Right lobe of liver (tissue), 6 donors: Measurements from ENCODE around the gene TSPAN33. TPM values are rescaled to one million over a fixed set of nuclear protein-coding genes. Genes with fewer than 3 reads are reported as not detected.

Experiments used
- ATAC-seq, 4 donors: fragments of 200-7000 bp; cut with Tn5 transposase; one replicate each; pipeline ENCODE4 v1.9.1; 2020; ENCODE audit warnings: mild to moderate bottlenecking in 4 of 4, moderate library complexity in 4 of 4
- DNase-seq, 3 donors: peaks; one replicate each; pipeline ENCODE4 v3.0.0-alpha.2; 2020
- H3K27ac ChIP-seq, 3 donors: fragments of 200-600 bp; one replicate each; pipeline ENCODE4 v1.8.0; 2022
- H3K27me3 ChIP-seq, 2 donors: fragments of 200-600 bp; one replicate each; pipeline ENCODE4 v1.8.0; 2022
- H3K36me3 ChIP-seq, 4 donors: fragments of 200-600 bp; sonication (generic) in 1 of 4; one replicate each; pipeline versions ENCODE4 v1.5.1 to v1.8.0; 2017 to 2022; ENCODE audit warnings: control low read depth in 1 of 4
- H3K4me1 ChIP-seq, 4 donors: fragments of 200-600 bp; sonication (generic) in 1 of 4; one replicate each; pipeline versions ENCODE4 v1.5.1 to v1.8.0; 2017 to 2022; ENCODE audit warnings: control low read depth in 1 of 4
- H3K4me3 ChIP-seq, 3 donors: fragments of 200-600 bp; one replicate each; pipeline ENCODE4 v1.8.0; 2022
- H3K9me3 ChIP-seq, 4 donors: fragments of 200-600 bp; sonication (generic) in 1 of 4; one replicate each; pipeline versions ENCODE4 v1.5.1 to v1.8.0; 2017 to 2022; ENCODE audit warnings: control low read depth in 1 of 4
- POLR2A ChIP-seq: fragments of 450-650 bp; IDR thresholded peaks from one replicate; pipeline ENCODE4 v1.6.1; 2017; ENCODE audit warnings: antibody characterized with exemption, mild to moderate bottlenecking
- WGBS: methylation state at CpG from one replicate; pipeline ENCODE4 v1.1.6; 2018; ENCODE audit warnings: low coverage, low lambda C conversion rate; ENCODE audit not compliant: insufficient coverage; ENCODE audit errors: missing lambda C conversion rate; 5-methylcytosine and 5-hydroxymethylcytosine counted together
- intact Hi-C, 2 donors: fragments of 100-400 bp; cut with DNase I; formaldehyde crosslinking; loops; one replicate each; pipeline versions ENCODE4 v1.11.2 to v1.14.1; 2022
- total RNA-seq, 6 experiments: library from RNA; depleted of rRNA in 2 of 6; stranded (reverse); fragments of >200 nt in 2 of 6; fragmentation: NEBNext Ultra II Directional in 3 of 6; extraction: Animal tissue kit (Norgen Biotek cat#: 25700) in 3 of 6; gene quantifications; one replicate each; pipeline versions ENCODE4 v1.1.0 to v1.2.4, GENCODE V29; 2016 to 2023
- TF ChIP-seq, protein P1 (sequence below), 4 donors: fragments of 200-600 bp in 3 of 4; fragments of 450-650 bp in 1 of 4; IDR thresholded peaks; one replicate each; pipeline versions ENCODE4 v1.5.1 to v1.8.0; 2016 to 2022; ENCODE audit warnings: antibody characterized with exemption in 4 of 4, mild to moderate bottlenecking in 2 of 4
- donor health status: DM: no; HTN: yes; CAD: no.
- donor health status: DM: no; HTN: no; CAD: no.
- donor health status: DM: no; HTN: no; CAD: no.
- donor health status: DM: no; HTN: yes; CAD: no.
- donor health status: DM: no; HTN: yes; CAD: no.

Gene TSPAN33
- total RNA-seq, 6 experiments from 2014 or later, result 9.0 to 34.1 (median 23.2) TPM

DNA sequence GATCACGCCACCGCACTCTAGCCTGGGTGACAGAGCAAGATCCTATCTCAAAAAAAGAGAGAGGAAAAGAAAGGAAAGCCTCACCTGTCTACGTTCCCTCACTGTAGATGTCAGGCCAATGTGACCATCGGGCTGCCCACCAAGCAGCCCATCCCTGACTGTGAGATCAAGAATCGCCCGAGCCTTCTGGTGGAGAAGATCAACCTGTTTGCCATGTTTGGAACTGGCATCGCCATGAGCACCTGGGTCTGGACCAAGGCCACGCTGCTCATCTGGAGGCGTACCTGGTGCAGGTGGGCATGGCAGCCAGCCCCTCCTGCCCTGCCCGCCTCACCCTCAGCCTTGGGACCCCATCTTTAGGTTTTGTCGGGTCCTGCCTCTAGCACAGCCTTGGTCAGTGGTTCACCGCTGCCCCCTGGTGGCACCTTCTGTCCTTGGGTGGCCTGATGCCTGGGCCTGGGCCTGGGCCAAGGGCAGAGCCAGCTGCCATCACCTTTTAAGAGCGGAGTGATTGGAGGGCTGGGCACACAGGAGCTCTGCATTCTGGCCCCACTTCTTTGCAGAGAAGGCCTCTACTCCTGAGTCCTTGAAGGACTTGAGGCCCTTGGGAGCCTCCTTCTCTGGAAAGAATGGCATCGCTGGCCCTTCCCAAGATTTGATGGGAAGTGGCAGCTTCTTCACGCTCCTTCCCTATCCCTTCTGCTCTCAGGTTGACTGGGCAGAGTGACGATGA lies 65.9 kb downstream of the TSPAN33 start:
- Histone ChIP-seq H3K27me3 (no peaks in the 10 kb centered on the region), H3K27ac (no peak overlapping the region), H3K9me3 (no peaks in the 10 kb centered on the region), H3K4me1 (peaks cover 0 to 15% (median 5%) of the 10 kb centered on the region in 4 donors), H3K36me3 (peaks cover 0 to 6% (median 3%) of the 10 kb centered on the region in 4 donors), H3K4me3 (no peak overlapping the region)
- 33% methylated on average over 4 of the region's 16 CpGs for WGBS
- no peak for TF ChIP-seq POLR2A
- TF ChIP-seq, protein P1, sequence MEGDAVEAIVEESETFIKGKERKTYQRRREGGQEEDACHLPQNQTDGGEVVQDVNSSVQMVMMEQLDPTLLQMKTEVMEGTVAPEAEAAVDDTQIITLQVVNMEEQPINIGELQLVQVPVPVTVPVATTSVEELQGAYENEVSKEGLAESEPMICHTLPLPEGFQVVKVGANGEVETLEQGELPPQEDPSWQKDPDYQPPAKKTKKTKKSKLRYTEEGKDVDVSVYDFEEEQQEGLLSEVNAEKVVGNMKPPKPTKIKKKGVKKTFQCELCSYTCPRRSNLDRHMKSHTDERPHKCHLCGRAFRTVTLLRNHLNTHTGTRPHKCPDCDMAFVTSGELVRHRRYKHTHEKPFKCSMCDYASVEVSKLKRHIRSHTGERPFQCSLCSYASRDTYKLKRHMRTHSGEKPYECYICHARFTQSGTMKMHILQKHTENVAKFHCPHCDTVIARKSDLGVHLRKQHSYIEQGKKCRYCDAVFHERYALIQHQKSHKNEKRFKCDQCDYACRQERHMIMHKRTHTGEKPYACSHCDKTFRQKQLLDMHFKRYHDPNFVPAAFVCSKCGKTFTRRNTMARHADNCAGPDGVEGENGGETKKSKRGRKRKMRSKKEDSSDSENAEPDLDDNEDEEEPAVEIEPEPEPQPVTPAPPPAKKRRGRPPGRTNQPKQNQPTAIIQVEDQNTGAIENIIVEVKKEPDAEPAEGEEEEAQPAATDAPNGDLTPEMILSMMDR (IDR thresholded peaks at IDR 0.05), result peak; percentile 91 to 95 (median 92)
- DNase-seq (peak; percentile 83 to 86 (median 84)), ATAC-seq (peak; percentile 74 to 89 (median 81))
- intact Hi-C loops, result loop anchor here (5.0 to 10.0 kb wide), 2 partner anchors 48 to 84 kb away; no protein-coding TSS in a partner anchor

DNA sequence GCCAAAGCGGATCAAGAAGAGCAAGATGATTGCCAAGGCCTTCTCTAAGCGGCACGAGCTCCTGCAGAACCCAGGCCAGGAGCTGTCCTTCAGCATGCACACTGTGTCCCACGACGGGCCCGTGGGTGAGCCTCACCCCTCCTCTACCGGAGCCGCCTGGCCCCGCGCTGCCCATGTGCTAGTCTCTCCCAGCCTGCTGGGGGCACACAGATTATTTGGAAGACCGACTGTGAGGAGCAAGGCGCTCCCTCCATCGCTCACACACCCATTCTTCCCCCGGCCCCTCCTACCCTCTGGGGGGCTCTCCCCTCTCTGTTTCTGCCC lies 66.4 kb downstream of the TSPAN33 start:
- DNase-seq (no peak), ATAC-seq (no peak)
- intact Hi-C loops, result loop anchor here (5.0 to 10.0 kb wide), 2 partner anchors 49 to 84 kb away; no protein-coding TSS in a partner anchor

DNA sequence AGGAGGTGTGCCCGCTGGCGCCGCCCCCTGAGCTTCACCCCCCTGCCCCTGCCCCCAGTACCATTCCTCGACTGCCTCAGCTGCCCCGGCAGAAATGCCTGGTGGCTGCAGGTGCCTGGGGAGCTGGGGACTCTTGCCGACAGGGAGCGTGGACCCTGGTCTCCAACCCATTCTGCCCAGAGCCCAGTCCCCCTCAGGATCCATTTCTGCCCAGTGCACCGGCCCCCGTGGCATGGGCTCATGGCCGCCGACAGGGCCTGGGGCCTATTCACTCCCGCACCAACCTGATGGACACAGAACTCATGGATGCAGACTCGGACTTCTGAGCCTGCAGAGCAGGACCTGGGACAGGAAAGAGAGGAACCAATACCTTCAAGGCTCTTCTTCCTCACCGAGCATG lies 67.6 kb downstream of the TSPAN33 start:
- WGBS, result 78% methylated on average over 4 of the region's 14 CpGs
- DNase-seq (no peak), ATAC-seq (no peak)
- no peaks in the 10 kb centered on the region for H3K9me3 ChIP-seq
- no peak overlapping the region for H3K4me3 ChIP-seq
- intact Hi-C loops, result loop anchor here (5.0 to 10.0 kb wide), 2 partner anchors 50 to 83 kb away; no protein-coding TSS in a partner anchor
- H3K4me1 ChIP-seq, result peaks cover 0 to 15% (median 6%) of the 10 kb centered on the region in 4 donors
- no peaks in the 10 kb centered on the region for H3K27me3 ChIP-seq
- no peak for TF ChIP-seq POLR2A
- TF ChIP-seq, protein P1 (IDR thresholded peaks at IDR 0.05), result no peak
- no peak overlapping the region for H3K27ac ChIP-seq
- peaks cover 0 to 6% (median 3%) of the 10 kb centered on the region in 4 donors for H3K36me3 ChIP-seq

More for the DNA sequence above, 66.4 kb downstream of the TSPAN33 start:
- H3K4me1 ChIP-seq, result peaks cover 0 to 15% (median 5%) of the 10 kb centered on the region in 4 donors
- TF ChIP-seq, protein P1 (IDR thresholded peaks at IDR 0.05), result no peak
- TF ChIP-seq POLR2A, result no peak
- 97% methylated on average over 5 of the region's 14 CpGs for WGBS
- H3K27me3 ChIP-seq, result no peaks in the 10 kb centered on the region
- no peak overlapping the region for H3K27ac ChIP-seq
- peaks cover 0 to 6% (median 3%) of the 10 kb centered on the region in 4 donors for H3K36me3 ChIP-seq
- no peaks in the 10 kb centered on the region for H3K9me3 ChIP-seq
- no peak overlapping the region for H3K4me3 ChIP-seq

DNA sequence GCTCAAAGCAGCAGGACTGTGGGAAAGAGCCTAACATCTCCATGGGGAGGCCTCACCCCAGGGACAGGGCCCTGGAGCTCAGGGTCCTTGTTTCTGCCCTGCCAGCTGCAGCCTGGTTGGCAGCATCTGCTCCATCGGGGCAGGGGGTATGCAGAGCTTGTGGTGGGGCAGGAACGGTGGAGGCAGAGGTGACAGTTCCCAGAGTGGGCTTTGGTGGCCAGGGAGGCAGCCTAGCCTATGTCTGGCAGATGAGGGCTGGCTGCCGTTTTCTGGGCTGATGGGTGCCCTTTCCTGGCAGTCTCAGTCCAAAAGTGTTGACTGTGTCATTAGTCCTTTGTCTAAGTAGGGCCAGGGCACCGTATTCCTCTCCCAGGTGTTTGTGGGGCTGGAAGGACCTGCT lies 68.1 kb downstream of the TSPAN33 start:
- Histone ChIP-seq H3K27me3 (no peaks in the 10 kb centered on the region), H3K9me3 (no peaks in the 10 kb centered on the region), H3K36me3 (peaks cover 0 to 6% (median 3%) of the 10 kb centered on the region in 4 donors), H3K4me3 (no peak overlapping the region), H3K27ac (no peak overlapping the region), H3K4me1 (peaks cover 0 to 17% (median 7%) of the 10 kb centered on the region in 4 donors)
- DNase-seq, result no peak
- intact Hi-C loops, result loop anchor here (5.0 to 10.0 kb wide), 2 partner anchors 50 to 82 kb away; no protein-coding TSS in a partner anchor
- TF ChIP-seq POLR2A, result no peak
- TF ChIP-seq, protein P1 (IDR thresholded peaks at IDR 0.05), result no peak
- no peak for ATAC-seq
- WGBS, result no CpG with 5 or more reads among the region's 4 CpGs
